Choroid plexus epithelial cell (primary cell): ENCODE data around the gene KRT82.

Source experiments
- DNase-seq: peaks from one replicate; pipeline ENCODE4 v3.0.0-alpha.2; 2010; ENCODE audit warnings: low read depth
- H3K4me3 ChIP-seq: 2 replicates; pipeline ENCODE4 v1.5.1; 2011; ENCODE audit warnings: low read depth, mild to moderate bottlenecking, control low read depth, low read length, moderate library complexity
- CTCF ChIP-seq: conservative IDR thresholded peaks from 2 replicates; pipeline ENCODE4 v1.5.1; 2011; ENCODE audit warnings: low read depth, mild to moderate bottlenecking, control low read depth, inconsistent platforms, low read length, moderate library complexity

Gene KRT82

GRCh38 chr12:52391618-52392002 lies 14.5 kb downstream of the KRT82 start:
- DNase-seq = no peak
- H3K4me3 ChIP-seq = no peak overlapping the region
- TF ChIP-seq CTCF = no peak

DNA sequence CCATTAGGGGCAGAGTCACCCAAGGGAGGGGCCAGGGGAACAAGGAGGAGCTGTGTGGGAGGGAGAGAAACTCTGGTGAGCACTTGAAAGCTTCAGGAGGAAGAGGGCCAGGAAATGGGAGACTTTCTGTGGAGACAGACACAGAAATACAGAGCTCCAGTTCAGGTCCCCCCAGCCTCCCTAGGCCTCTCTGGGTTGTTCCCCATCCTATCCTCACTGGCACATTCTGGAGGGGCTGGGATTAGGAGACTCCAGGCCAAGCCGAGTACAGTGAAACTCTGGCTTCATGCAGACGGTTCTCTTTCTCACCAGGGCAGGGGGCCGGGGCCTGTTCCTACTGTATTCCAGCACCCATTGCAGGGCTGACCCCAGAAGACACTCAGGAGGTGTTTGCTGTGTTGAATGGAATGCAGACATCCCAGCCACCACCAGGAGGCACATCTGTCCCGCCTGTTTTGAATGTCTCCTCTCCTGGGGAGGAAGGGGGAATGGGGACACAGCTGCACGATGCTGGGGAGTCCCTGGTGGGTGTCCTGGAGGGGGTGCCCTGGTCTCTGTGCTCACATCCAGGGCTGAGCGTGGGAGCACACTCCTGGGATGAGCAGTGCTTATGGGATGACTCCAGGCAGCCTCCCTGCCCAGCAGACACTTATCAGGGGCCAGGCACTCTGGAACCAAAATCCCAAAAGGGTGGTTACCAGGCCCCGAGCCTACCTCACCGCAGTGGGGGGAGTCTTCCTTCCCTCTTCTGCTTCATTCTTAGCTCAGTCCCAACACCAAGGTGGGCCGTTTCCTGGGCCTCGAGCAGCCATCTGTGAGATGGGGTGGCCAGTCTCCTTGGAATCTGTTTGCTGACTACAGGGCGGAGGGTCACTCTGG lies 15.2 kb downstream of the KRT82 start:
- H3K4me3 ChIP-seq = no peak overlapping the region
- peak; percentile 93 for TF ChIP-seq CTCF
- DNase-seq = peak; percentile 52

DNA sequence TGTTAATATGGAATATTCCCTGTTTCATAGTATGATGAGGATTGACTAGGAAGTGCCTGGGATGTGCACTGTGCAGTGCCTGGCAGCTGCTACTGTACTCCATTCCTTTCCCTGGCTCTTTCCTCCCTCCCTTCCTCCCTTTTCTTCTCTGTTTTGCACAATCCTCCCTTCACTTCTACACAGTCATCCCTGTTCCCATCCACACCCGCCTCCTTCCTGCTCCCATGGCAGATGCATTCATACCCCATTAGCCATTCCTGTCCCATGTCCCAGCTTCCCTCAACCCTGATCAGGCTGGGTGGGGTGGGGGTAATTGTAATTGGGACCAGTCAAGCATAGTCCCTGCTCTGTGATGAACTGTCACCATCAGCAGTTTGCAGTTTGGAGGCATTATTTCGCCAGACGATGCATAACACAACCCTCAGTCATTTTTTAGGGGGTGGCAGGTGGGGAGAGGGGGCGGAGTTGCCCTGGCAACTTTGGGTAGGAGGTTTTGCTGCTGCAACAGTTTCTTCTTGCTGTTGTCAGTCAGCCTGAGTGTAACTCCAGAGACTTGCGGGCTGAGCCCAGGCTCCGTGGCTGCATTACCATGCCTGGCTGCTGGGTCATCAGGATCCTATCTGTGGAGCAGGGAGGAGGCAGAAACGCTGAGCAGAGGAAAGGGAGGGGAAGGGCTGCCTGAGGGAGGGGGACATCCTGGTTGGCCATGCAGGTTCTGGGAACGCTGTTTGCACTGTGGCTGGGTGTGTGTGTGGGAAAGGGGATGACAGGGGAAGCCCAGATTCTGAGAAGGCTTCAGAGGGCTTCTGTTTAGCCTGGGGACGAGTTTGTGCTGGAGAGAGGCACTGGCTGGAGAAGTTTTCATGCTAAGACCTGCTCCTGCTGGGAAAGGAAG lies 16.6 kb downstream of the KRT82 start:
- H3K4me3 ChIP-seq = no peak overlapping the region
- no peak for DNase-seq
- no peak for TF ChIP-seq CTCF

DNA sequence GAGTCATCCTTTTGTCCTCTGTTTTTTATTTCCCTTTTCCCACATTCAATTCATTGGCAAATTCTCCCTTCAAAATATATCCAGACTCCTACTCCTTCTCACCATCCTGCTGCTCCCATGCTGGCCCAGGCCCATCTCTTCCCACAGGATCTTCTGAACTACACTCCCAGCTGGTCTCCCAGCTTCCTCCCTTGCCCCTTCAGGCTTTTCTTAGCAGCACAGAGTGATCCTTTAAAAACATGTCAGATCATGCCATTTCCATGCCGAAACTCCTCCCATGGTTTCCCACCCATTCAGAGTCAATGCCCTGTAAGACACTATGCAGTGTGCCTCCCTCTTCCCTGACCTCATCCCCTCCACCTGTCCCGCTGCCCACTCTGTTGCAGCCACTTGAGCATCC lies 18.3 kb downstream of the KRT82 start:
- DNase-seq = no peak
- no peak overlapping the region for H3K4me3 ChIP-seq
- no peak for TF ChIP-seq CTCF

DNA sequence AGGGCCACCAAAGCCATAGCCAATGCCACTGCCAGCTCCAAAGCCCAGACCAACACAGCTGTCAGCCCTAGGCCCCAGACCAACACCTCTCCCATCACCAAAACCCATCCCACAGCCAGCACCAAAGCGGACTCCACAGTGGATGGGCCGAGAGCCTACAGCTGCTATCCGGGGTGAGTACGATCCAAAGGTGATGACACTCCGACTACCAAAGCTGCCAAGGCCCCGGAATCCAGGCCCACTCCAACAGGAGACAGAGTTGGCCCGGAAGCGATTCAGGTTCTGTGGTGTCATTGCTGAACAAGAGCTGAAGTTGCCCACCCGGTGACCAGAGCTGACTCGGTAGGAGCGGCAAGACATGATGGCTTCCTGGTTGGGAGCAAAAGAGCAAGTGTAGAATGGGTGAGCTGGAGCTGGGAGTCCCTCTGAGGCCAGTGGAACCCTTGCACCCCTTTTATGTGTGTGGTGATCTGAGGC lies 20.9 kb downstream of the KRT82 start, which contains the start of gene KRT84:
KRT84 (minus strand) TSS at position 427 of the 477 bp plus-strand sequence; CDS start at position 360, 67 bp downstream.
- H3K4me3 ChIP-seq = no peak within 1 kb of the TSS
- DNase-seq = no peak
- no peak for TF ChIP-seq CTCF

GRCh38 chr12:52383331-52383730 lies 22.8 kb downstream of the KRT82 start:
- no peak overlapping the region for H3K4me3 ChIP-seq
- no peak for TF ChIP-seq CTCF
- DNase-seq = no peak
